Neuron (in vitro differentiated cells): ENCODE data around the gene PLD1.
A peak's percentile ranks its signal among the peaks of the same experiment; 100 is the strongest.

Source experiments
- H2AFZ ChIP-seq: one replicate; pipeline ENCODE4 v1.6.1; 2013; ENCODE audit warnings: low read depth, mild to moderate bottlenecking, inconsistent platforms, low read length, moderate library complexity
- H3K27me3 ChIP-seq: one replicate; pipeline ENCODE4 v1.6.1; 2013; ENCODE audit warnings: low read length; ENCODE audit not compliant: insufficient read depth
- H3K36me3 ChIP-seq: one replicate; pipeline ENCODE4 v1.6.1; 2013; ENCODE audit warnings: low read length; ENCODE audit not compliant: insufficient read depth
- H3K4me1 ChIP-seq: one replicate; pipeline ENCODE4 v1.6.1; 2013; ENCODE audit warnings: low read length; ENCODE audit not compliant: insufficient read depth
- H3K4me3 ChIP-seq: 2 replicates; pipeline ENCODE4 v1.5.1; 2013; ENCODE audit warnings: mild to moderate bottlenecking, low read length, moderate library complexity
- H3K9me3 ChIP-seq: one replicate; pipeline ENCODE4 v1.6.1; 2013; ENCODE audit warnings: low read length

Gene PLD1

DNA sequence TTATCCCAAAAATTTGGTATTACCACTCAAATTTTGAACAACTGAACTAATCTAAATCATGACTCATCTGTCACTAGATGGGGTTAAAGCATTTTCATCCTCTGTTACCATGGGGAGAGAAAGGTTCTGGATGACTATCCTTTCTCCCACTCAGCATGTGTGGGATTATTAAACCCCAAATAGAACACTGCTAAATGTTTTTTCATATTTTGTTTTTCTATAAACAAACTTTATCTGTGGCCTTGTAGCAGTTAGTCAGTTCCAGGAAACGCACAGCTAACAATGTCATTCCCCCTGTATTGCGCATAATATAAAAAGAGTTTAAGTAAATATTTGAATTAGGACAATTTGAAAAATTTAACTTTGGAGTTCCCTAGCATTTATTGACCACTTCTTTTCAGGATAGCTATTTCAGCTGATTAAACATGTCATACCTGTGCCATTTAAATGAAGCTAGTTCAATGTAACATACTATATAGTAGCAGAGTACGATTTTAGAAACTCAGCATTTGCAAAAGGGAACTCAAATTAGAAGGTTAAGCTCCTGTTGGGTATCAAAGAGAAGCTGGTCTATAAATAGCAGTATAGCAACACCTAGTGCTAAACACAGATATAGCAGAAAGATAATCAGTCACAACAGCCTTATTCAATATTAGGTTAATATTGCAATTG, 23.6 kb upstream of the PLD1 start:
- H3K36me3 ChIP-seq: no peaks in the 10 kb centered on the region
- no peaks in the 10 kb centered on the region for H3K27me3 ChIP-seq
- peak overlapping the region; percentile 52 for H2AFZ ChIP-seq
- H3K4me3 ChIP-seq: no peak overlapping the region
- H3K9me3 ChIP-seq: no peaks in the 10 kb centered on the region
- peaks cover 20% of the 10 kb centered on the region for H3K4me1 ChIP-seq

DNA sequence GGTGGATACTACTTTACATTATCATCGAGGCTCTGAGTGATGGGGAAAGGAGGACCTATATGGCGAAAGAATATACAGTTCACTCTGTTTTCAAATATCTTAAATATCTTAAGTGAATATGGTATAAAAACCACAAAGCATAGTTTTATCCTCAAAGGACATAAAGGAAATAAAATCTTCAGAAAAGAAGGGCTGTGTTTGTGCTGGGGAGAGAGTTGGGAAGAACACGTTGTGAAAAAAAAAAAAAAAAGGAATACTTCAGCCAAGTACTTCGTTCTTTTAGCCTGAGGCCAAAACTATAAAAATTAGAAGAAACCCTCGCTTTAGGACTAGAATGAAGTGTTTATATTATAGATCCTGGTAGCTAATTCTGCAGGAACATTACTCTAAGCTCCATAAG, 22.7 kb upstream of the PLD1 start:
- H3K36me3 ChIP-seq: no peaks in the 10 kb centered on the region
- H3K4me1 ChIP-seq: peaks cover 12% of the 10 kb centered on the region
- no peaks in the 10 kb centered on the region for H3K9me3 ChIP-seq
- H2AFZ ChIP-seq: no peak overlapping the region
- no peaks in the 10 kb centered on the region for H3K27me3 ChIP-seq
- no peak overlapping the region for H3K4me3 ChIP-seq

DNA sequence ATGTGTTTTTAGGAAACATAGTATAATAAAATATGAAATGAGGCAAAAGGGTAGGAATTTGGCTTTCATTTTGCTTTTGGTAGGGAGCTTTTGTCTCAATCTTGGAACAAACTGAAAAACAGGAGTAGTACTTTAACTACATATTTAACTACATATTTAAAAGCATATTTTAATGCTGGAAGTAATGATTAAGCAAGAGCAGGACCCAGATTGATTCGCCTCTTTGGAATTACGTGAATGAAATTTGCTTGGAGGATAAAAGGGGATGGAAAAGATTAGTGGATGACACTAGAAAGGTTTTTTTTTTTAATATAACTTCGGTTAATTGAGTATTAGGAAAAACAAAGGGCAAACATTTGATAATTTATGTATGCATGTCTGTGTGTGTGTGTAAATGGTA, 21.7 kb upstream of the PLD1 start:
- Histone ChIP-seq H3K9me3 (no peaks in the 10 kb centered on the region), H2AFZ (no peak overlapping the region), H3K4me3 (no peak overlapping the region), H3K36me3 (no peaks in the 10 kb centered on the region), H3K4me1 (peaks cover 12% of the 10 kb centered on the region), H3K27me3 (no peaks in the 10 kb centered on the region)

DNA sequence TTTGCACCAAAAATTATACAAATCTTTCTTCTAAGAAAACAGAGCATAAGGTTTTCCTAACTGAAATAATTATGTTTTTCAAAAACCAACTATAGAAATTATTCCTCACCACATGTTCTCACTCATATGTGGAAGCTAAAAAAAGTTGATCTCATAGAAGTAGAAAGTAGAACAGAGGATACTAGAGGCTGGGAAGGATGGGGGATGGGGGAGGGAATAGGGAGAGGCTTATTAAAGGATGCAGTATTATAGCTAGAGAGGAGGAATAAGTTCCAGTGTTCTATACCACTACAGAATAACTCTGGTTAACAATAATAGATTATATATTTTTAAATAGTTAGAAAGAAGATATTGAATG, 20.2 kb upstream of the PLD1 start:
- Histone ChIP-seq H3K4me3 (no peak overlapping the region), H3K9me3 (no peaks in the 10 kb centered on the region), H2AFZ (peak overlapping the region; percentile 22), H3K4me1 (peaks cover 12% of the 10 kb centered on the region), H3K27me3 (no peaks in the 10 kb centered on the region), H3K36me3 (no peaks in the 10 kb centered on the region)

GRCh38 chr3:171829841-171830517, 19.7 kb upstream of the PLD1 start:
- H3K4me1 ChIP-seq: peaks cover 12% of the 10 kb centered on the region
- H3K36me3 ChIP-seq: no peaks in the 10 kb centered on the region
- H3K4me3 ChIP-seq: no peak overlapping the region
- no peaks in the 10 kb centered on the region for H3K9me3 ChIP-seq
- peak overlapping the region; percentile 22 for H2AFZ ChIP-seq
- no peaks in the 10 kb centered on the region for H3K27me3 ChIP-seq

DNA sequence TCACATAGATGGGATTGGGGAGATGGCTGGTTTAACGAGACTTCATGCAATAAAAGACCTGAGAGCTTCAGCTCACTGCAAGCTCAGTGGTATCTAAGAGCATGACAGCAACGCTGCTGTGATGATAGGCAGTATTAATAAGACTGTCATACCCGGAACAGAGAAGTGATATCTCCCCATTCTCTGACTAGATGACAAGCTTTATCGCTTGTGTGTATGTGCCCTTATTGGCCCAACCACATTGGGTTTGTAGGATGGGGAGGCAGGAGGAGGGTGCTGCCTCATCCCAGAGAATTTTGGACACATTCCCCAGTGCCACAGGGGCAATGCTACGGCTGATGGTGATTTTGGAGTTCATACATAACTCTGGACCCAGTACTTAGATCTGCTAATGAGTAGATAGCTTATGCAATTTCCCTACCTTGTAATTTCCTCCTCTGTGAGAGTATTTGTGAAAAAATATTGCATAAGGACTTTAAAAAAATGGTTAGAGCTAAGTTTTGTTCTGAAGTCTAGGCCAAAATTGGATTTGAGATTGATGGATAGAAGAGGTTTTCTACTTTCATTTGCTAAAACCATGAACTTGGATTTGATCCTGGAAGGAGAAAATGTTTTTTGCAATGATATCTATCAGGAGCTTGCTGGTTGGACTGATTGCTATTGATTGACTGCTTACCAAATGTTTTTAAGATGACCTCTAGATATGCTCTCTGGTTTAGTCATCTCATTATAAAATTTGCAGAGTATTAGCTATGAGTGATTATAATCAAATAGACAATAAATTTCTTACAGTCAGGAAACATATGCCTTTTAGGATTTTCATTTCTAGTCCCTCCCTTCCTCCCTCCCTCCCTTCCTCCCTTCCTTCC, 18.9 kb upstream of the PLD1 start:
- no peak overlapping the region for H3K4me3 ChIP-seq
- no peak overlapping the region for H2AFZ ChIP-seq
- peaks cover 5% of the 10 kb centered on the region for H3K4me1 ChIP-seq
- no peaks in the 10 kb centered on the region for H3K36me3 ChIP-seq
- H3K9me3 ChIP-seq: no peaks in the 10 kb centered on the region
- no peaks in the 10 kb centered on the region for H3K27me3 ChIP-seq

DNA sequence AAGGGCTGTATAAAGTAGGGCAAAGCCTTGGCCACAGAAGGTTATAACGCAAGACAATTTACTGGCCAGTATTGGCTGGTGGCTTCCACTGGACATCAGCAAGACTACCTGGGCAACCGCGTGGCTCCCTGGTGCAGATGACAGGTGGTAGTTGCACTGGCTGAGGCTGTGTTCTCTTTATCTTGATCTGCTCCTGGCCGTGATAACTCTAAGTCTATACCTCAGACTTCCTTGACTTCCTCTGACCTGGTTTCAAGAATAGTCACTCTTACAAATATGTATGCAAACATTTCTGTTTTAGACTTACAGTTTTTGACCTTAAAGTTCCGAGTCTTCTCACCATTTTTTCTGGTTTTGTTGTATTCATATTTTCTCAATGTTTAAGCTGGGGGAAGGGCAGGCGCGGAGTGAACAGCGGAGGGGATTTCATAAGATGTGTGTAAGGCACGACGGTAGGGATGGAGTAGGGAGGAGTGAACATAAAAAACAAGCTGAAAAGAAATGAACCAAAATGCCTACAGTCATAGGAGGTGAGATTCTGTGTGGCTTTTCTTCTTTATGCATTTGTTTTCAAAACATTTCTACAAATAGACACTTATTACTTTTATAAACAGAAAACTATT, 17.7 kb upstream of the PLD1 start:
- Histone ChIP-seq H3K4me1 (no peaks in the 10 kb centered on the region), H3K9me3 (no peaks in the 10 kb centered on the region), H2AFZ (no peak overlapping the region), H3K36me3 (no peaks in the 10 kb centered on the region), H3K27me3 (no peaks in the 10 kb centered on the region), H3K4me3 (no peak overlapping the region)

DNA sequence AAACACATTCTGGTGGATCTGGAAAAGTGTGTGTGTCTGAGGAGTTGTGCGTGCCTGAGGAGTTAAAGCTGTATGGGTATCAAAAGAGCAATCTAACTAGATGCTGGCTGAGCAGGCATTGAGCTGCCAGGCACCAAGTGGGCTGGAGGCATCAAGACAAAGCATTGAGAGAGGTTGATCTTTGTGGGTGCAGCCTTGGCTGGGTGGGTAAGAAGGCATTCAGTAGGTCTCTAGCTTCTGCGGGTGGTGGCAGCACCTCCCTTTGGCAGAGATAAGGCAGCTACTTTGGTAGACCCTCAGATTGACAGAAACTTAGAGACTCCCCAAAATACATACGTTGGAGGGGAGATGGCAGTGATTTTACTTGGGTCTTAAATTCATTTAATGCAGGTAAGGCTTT, 17.1 kb upstream of the PLD1 start:
- no peak overlapping the region for H2AFZ ChIP-seq
- H3K27me3 ChIP-seq: no peaks in the 10 kb centered on the region
- H3K4me1 ChIP-seq: no peaks in the 10 kb centered on the region
- no peaks in the 10 kb centered on the region for H3K36me3 ChIP-seq
- H3K9me3 ChIP-seq: no peaks in the 10 kb centered on the region
- no peak overlapping the region for H3K4me3 ChIP-seq

DNA sequence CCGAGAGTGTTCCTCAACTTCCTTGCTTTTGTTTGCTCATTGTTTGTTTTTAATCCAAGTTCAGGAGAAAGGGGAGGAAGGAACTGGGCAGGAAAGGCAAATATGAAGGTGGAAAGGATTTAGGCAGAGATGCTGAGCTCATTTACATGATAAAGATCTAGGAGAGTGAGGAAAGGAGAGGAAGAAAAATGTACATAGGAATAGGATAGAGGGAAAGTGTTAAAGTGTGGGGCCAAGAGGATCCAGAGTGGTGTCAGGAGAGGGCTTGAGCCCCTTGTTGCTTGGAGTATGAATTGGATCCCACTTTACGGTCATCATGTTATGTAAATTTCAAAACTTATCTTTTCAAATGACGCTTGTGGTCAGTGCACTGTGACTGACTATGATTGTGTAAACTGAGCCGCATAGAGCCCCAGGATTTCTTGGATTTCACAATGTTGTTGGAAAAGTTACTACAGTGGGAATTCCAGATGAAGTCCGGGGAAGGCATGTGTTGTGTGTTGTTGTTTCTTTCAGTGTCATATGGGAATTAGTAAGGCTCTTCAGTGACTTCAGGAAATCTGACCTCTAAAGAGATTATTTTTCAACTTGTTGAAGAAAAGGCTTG, 15.0 kb upstream of the PLD1 start:
- Histone ChIP-seq H3K36me3 (no peaks in the 10 kb centered on the region), H3K9me3 (no peaks in the 10 kb centered on the region), H3K27me3 (no peaks in the 10 kb centered on the region), H2AFZ (no peak overlapping the region), H3K4me1 (no peaks in the 10 kb centered on the region), H3K4me3 (no peak overlapping the region)

GRCh38 chr3:171824824-171825221, 14.5 kb upstream of the PLD1 start:
- no peaks in the 10 kb centered on the region for H3K27me3 ChIP-seq

GRCh38 chr3:171824116-171824515, 13.8 kb upstream of the PLD1 start:
- Histone ChIP-seq H3K4me1 (no peaks in the 10 kb centered on the region), H2AFZ (no peak overlapping the region), H3K9me3 (no peaks in the 10 kb centered on the region), H3K27me3 (no peaks in the 10 kb centered on the region), H3K4me3 (no peak overlapping the region), H3K36me3 (no peaks in the 10 kb centered on the region)

More at GRCh38 chr3:171824824-171825221, 14.5 kb upstream of the PLD1 start:
- H2AFZ ChIP-seq: no peak overlapping the region
- no peak overlapping the region for H3K4me3 ChIP-seq
- no peaks in the 10 kb centered on the region for H3K9me3 ChIP-seq
- H3K4me1 ChIP-seq: no peaks in the 10 kb centered on the region
- H3K36me3 ChIP-seq: no peaks in the 10 kb centered on the region

- H3K27me3 ChIP-seq: no peaks in the 10 kb centered on the region
- H2AFZ ChIP-seq: no peak overlapping the region
- no peak overlapping the region for H3K4me3 ChIP-seq
- H3K9me3 ChIP-seq: peaks cover 2% of the 10 kb centered on the region
- no peaks in the 10 kb centered on the region for H3K36me3 ChIP-seq
- H3K4me1 ChIP-seq: no peaks in the 10 kb centered on the region
Measured at GRCh38 chr3:171822431-171823106, 12.3 kb upstream of the PLD1 start.
